NCI-H2171 (cell line): Measurements from ENCODE around the gene DEDD.

Experiments
- DNase-seq: peaks from one replicate; lab custom pipeline; 2025; lab: John Stamatoyannopoulos, UW

The DEDD gene

GRCh38 chr1:161163793-161164192 is 31.3 kb upstream of the DEDD start:
- DNase-seq: no peak

GRCh38 chr1:161162806-161163205 is 30.3 kb upstream of the DEDD start:
- DNase-seq: no peak

GRCh38 chr1:161162052-161162451 is 29.6 kb upstream of the DEDD start:
- DNase-seq: no peak

- no peak for DNase-seq
These were observed 29.2 kb upstream of the DEDD start for GRCh38 chr1:161161652-161162051.

- no peak for DNase-seq
These were observed 28.2 kb upstream of the DEDD start for GRCh38 chr1:161160671-161161145.

GRCh38 chr1:161159913-161160243 is 27.4 kb upstream of the DEDD start:
- no peak for DNase-seq

- peak; percentile 87 for DNase-seq
These were observed 26.8 kb upstream of the DEDD start, which contains the start of gene USP21 for GRCh38 chr1:161159087-161159912. Gene USP21, plus strand, starts transcription at chr1:161159500. Its CDS starts 1,141 bp downstream, at chr1:161160641.

GRCh38 chr1:161158316-161159010 is 26.0 kb upstream of the DEDD start:
- no peak for DNase-seq

- no peak for DNase-seq
These were observed 25.4 kb upstream of the DEDD start for GRCh38 chr1:161157867-161158266.

GRCh38 chr1:161153682-161154337 is 21.3 kb upstream of the DEDD start, which contains the start of gene UFC1:
Gene UFC1, plus strand, starts transcription at chr1:161153978. Its CDS starts 20 bp downstream, at chr1:161153998.
- DNase-seq: peak; percentile 83

- no peak for DNase-seq
These were observed 20.7 kb upstream of the DEDD start for GRCh38 chr1:161153176-161153575.

GRCh38 chr1:161145832-161146231 is 13.4 kb upstream of the DEDD start:
- DNase-seq: no peak

- DNase-seq: no peak
These were observed 8.4 kb upstream of the DEDD start for GRCh38 chr1:161140755-161141400.

- peak; percentile 13 for DNase-seq
These were observed 7.3 kb upstream of the DEDD start for GRCh38 chr1:161139766-161140165.

- no peak for DNase-seq
These were observed 6.0 kb upstream of the DEDD start for GRCh38 chr1:161138431-161138830.

- DNase-seq: no peak
These were observed 5.4 kb upstream of the DEDD start for GRCh38 chr1:161137881-161138280.

GRCh38 chr1:161133220-161133740 is 813 bp upstream of the DEDD start:
- no peak for DNase-seq

- no peak for DNase-seq
These were observed 701 bp downstream of the DEDD start for GRCh38 chr1:161131523-161132409.

GRCh38 chr1:161130266-161130665 is 2.2 kb downstream of the DEDD start:
- no peak for DNase-seq

GRCh38 chr1:161128591-161129420 is 3.7 kb downstream of the DEDD start:
- no peak for DNase-seq
